Subcutaneous adipose tissue (tissue), 4 donors: ENCODE results near the gene ASS1. TPM values are rescaled to one million over a fixed set of nuclear protein-coding genes. Genes with fewer than 3 reads are reported as not detected.

Source experiments
- total RNA-seq, 4 donors: library from RNA; depleted of rRNA; stranded (reverse); fragments of >200 nt; gene quantifications; one replicate each; pipeline ENCODE4 v1.1.0, GENCODE V29; 2016
- TF ChIP-seq, protein P1 (sequence below): fragments of 450-650 bp; IDR thresholded peaks from one replicate; pipeline ENCODE4 v1.5.1; 2016; ENCODE audit warnings: low read depth, mild to moderate bottlenecking, control low read depth, antibody characterized with exemption, moderate library complexity

Gene ASS1
- total RNA-seq, 4 donors from 2014 or later = 302 to 485 (median 393) TPM

DNA sequence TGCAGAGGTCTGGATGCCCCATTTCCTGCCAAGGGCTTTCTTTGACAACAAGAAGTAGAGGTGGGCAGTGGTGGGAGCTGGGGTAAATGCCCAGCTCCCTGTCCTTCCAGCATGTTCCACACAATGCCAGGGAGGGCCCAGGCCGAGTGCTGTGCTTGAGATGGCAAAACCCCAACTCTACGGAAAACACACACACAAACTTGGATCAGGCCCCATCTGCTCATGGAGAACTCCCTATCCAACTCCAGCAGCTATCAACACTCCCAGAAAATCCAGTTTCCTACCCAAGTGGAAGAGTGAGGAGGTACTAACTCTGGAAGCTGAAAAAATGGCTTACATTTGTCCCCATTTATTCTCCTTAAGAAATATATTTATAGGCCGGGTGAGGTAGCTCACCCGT lies 73.5 kb downstream of the ASS1 start:
- TF ChIP-seq, protein P1, sequence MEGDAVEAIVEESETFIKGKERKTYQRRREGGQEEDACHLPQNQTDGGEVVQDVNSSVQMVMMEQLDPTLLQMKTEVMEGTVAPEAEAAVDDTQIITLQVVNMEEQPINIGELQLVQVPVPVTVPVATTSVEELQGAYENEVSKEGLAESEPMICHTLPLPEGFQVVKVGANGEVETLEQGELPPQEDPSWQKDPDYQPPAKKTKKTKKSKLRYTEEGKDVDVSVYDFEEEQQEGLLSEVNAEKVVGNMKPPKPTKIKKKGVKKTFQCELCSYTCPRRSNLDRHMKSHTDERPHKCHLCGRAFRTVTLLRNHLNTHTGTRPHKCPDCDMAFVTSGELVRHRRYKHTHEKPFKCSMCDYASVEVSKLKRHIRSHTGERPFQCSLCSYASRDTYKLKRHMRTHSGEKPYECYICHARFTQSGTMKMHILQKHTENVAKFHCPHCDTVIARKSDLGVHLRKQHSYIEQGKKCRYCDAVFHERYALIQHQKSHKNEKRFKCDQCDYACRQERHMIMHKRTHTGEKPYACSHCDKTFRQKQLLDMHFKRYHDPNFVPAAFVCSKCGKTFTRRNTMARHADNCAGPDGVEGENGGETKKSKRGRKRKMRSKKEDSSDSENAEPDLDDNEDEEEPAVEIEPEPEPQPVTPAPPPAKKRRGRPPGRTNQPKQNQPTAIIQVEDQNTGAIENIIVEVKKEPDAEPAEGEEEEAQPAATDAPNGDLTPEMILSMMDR = no peak

DNA sequence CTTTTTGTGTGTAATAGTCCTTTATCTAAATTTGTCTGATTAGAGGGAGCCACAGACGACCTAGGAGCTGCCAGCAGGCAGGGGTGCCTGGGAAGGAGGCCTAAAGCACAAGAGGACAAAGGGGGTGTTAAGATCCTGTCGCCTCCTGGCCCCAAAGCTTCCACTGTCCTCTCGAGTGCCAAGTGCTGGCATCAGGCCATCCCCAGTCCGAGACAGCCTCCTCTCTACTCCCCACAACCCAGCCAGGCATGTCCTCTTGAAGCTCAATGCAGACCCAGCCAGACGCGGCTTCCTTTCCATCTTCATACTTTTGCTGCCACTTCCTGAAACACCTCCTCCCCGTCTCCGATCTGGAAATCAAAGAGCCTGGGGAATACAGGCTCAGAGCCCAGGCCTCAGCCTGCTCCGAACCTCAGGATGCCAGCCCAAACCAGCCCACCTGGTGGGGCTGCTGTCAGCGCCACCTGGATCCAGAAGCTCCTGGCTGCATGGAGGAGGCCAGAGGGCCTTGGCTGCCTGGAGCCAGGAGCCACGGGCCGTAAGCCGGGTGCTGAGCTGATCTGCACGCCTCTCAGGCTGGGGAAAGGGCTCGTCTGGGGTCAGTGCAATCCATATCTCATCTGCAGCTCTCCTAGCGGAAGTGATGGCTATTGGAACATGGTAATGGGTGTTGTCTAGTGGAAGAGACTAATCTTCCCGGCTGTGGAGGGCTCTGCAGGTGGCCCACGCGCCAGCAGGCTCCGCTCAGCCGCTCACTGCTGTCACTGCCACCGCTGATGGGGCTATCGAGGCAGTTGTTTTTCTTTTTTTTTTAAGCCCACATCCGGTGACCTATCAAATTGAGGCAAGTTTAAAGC lies 74.4 kb downstream of the ASS1 start:
- TF ChIP-seq, protein P1 = no peak

DNA sequence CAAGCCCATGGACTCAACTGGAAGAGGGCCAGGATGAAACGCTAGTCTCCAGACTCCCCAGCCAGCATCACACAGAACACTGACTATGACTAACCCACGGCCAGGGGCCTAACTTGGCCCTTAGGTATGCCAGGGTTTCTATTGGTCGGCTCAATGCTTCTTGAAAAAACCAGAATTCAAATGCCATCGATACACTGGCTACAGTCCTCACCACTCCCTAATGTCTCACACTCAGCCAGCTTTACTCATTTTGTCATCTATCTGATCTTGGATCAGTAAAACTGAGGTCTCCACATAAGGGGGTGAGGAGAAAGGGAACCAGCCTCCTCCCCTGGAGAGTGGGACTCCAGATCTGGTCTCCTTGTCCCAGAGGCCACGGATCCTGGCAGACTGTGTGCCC lies 75.2 kb downstream of the ASS1 start:
- TF ChIP-seq, protein P1 = no peak

DNA sequence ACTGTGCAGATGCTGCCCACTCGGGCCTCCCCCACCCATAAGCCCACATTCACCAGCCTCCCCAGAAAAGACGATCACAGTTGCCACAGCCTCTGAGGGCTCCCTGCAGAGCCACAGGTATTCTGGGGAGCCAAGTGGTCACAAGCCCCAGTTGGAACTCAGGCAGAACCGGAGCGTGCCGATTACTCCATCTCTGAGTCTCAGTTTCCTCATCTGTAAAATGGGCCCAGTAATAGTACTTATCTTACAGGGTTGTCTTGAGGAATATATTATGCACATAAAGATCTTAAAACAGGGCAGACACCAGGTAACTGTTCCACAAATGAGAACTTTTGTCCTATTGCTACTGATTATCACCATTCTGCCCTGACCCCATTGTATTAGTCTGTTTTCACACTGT lies 77.0 kb downstream of the ASS1 start:
- TF ChIP-seq, protein P1 = no peak

DNA sequence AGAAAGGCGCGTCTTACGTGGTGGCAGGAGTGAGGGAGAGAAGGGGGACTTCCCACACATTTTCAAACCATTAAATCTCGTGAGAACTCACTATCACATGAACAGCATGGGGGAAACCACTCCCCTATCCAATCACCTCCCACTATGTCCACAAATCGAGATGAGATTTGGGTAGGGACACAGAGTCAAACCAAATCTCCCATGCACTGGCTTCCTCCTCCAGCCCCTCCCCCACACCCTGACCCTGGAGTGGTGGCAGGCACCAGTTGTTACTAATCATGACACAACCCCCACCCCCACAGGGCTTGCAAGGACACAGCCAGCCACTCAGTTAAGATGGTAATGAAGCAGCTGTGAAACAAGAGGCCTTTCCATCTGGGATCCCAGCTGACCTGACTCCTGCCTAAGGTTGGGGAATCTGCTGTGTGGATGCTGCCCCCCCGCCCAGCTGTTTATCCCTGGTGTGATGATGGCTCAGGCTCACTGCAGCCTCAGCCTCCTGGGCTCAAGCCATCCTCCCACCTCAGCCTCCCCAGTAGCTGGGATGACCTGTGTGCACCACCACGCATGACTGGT lies 77.6 kb downstream of the ASS1 start:
- TF ChIP-seq, protein P1 = no peak

DNA sequence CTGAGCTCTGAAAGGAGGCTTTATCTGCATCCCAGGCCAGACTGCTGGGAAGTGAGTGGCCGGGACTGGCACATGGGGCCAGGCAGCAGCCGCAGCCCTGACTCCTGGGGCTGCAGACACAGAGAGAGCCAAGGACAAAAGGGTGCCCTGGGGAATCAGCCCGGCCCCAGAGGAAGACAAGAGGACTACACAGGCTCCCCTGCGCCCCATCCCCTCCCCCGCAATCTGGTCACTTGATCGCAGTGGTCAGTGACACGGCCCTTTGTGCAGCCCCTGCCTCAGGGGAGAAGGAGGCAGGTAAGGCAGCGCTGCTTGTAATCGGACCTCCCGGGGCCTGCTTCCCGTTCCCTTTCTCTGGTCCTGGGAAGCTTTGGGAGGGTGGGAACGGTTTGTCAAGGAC lies 79.2 kb downstream of the ASS1 start:
- TF ChIP-seq, protein P1 = no peak

DNA sequence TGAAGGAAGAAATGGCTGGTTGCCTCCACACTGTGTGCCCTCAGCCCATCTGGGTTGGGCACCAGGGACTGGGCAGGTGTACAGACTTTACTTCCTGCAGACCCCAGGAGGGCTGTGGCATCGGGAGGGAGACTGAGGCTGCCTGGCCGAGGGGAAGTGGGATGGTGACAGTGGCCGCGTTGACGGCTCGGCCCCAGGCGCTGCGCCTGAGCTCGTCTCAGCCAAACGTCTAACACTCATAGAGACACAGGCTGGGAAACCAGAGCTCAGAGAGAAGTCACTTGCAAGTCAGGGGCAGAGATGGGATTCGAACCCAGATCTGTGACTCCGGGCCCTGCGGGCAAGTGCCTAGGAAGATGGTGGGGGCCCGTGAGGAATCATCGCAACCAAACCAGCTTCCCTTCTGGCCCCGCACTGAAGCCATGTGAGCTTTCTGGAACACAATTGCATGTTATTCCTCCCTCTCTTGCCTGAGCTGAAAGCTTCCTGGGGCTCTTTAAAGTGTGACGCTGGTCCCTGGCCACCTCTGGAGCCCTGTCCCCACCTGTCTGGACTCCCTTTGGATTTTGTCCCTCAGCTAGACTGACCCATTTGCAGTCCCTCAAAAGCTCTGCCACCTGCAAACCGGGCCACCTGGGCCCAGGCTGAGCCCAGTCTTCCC lies 81.6 kb downstream of the ASS1 start:
- TF ChIP-seq, protein P1 = no peak
